ENCODE measurements around the gene ZMYND15. TPM values are rescaled to one million over a fixed set of nuclear protein-coding genes. Genes with fewer than 3 reads are reported as not detected.

The ZMYND15 gene
- total RNA-seq, 1 experiment from 2014 or later: 0.42 TPM

DNA sequence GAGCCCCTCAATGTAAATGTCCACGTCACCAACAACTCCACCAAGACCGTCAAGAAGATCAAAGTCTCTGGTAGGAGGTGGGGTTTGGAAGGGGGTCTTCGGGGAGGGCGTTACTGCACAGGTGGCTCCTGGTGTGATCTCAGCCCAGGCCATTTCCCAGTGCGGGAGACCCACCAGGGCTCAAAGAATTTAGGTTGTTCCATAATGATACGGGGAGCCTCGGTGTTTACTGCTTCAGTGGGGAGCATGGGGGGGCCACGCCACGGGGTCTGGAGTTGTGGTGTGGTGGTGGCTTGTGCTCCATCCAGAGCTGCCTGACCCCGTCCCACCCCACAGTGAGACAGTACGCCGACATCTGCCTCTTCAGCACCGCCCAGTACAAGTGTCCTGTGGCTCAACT lies 21.4 kb upstream of the ZMYND15 start:
- TF ChIP-seq, protein P1, sequence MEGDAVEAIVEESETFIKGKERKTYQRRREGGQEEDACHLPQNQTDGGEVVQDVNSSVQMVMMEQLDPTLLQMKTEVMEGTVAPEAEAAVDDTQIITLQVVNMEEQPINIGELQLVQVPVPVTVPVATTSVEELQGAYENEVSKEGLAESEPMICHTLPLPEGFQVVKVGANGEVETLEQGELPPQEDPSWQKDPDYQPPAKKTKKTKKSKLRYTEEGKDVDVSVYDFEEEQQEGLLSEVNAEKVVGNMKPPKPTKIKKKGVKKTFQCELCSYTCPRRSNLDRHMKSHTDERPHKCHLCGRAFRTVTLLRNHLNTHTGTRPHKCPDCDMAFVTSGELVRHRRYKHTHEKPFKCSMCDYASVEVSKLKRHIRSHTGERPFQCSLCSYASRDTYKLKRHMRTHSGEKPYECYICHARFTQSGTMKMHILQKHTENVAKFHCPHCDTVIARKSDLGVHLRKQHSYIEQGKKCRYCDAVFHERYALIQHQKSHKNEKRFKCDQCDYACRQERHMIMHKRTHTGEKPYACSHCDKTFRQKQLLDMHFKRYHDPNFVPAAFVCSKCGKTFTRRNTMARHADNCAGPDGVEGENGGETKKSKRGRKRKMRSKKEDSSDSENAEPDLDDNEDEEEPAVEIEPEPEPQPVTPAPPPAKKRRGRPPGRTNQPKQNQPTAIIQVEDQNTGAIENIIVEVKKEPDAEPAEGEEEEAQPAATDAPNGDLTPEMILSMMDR (conservative IDR thresholded peaks at IDR 0.05): no peak
- H3T11ph ChIP-seq (ENCODE audit: low read length): no peak overlapping the region
- no peaks in the 10 kb centered on the region for H3K9me3 Mint-ChIP-seq

More for the DNA sequence above, 21.4 kb upstream of the ZMYND15 start:
- H3K27me3 ChIP-seq (ENCODE audit: insufficient read depth, low read length): no peaks in the 10 kb centered on the region
- no peaks in the 10 kb centered on the region for H3K79me1 ChIP-seq (ENCODE audit: insufficient read depth, low read depth, low read length, poor library complexity, severe bottlenecking)
- no peak overlapping the region for H3K4ac ChIP-seq (ENCODE audit: low read depth, low read length)
- Mint-ChIP-seq H3K4me3 (no peak overlapping the region), H3K4me1 (no peaks in the 10 kb centered on the region), H3K36me3 (ENCODE audit: insufficient read depth in 1 of 3, low read depth in 3 of 3) (peaks cover 12 to 57% (median 56%) of the 10 kb centered on the region in 3 experiments; a peak in 6 of 7 replicates), H3K27me3 (ENCODE audit: low read depth) (no peaks in the 10 kb centered on the region), H3K27ac (no peak overlapping the region)
- H2AFZ ChIP-seq (ENCODE audit: low read length): no peak overlapping the region
- H3K9me3 ChIP-seq (ENCODE audit: control insufficient read depth, low read depth, low read length): no peaks in the 10 kb centered on the region
- H4K20me1 ChIP-seq (ENCODE audit: control insufficient read depth, insufficient read depth, insufficient read length): no peaks in the 10 kb centered on the region
- DNase-seq: no peak
- H3K9ac ChIP-seq (ENCODE audit: extremely low read depth, insufficient read length, low read length): no peak overlapping the region
- no peak overlapping the region for H3K18ac ChIP-seq (ENCODE audit: insufficient read length, low read depth, low read length)
- H3K14ac ChIP-seq (ENCODE audit: insufficient read depth, low read length): no peak overlapping the region
- H3K4me2 ChIP-seq (ENCODE audit: insufficient read depth, insufficient read length, low read length): no peak overlapping the region
- no peaks in the 10 kb centered on the region for H3K79me2 ChIP-seq (ENCODE audit: insufficient read depth, low read length)
- no CpG with 5 or more reads among the region's 13 CpGs for WGBS (ENCODE audit: extremely low coverage, insufficient read length, low lambda C conversion rate)
- no peak overlapping the region for H4K8ac ChIP-seq (replicated peaks; ENCODE audit: insufficient read length, low read depth, low read length)
- H3K4me1 ChIP-seq (ENCODE audit: insufficient read depth, low read length): no peaks in the 10 kb centered on the region
- no peak overlapping the region for H3K23ac ChIP-seq (ENCODE audit: insufficient read length, low read depth, low read length)
- H3K23me2 ChIP-seq (ENCODE audit: insufficient read length, low read depth, low read length, poor library complexity, severe bottlenecking): no peaks in the 10 kb centered on the region
- no peak overlapping the region for H2AK5ac ChIP-seq (ENCODE audit: insufficient read length, low read length)
- H2BK15ac ChIP-seq (ENCODE audit: low read depth, low read length): no peak overlapping the region
- no peak overlapping the region for H3K27ac ChIP-seq (ENCODE audit: insufficient read length, low read depth, low read length)
- H2BK5ac ChIP-seq (ENCODE audit: insufficient read length, low read length): no peak overlapping the region
- no peak overlapping the region for H4K91ac ChIP-seq (ENCODE audit: insufficient read length, low read depth, low read length)
- no peak overlapping the region for H2BK12ac ChIP-seq (ENCODE audit: insufficient read length, low read depth, low read length)
- no peak overlapping the region for H2BK120ac ChIP-seq (ENCODE audit: low read depth, low read length, poor library complexity, severe bottlenecking)
- H2BK20ac ChIP-seq (ENCODE audit: low read depth, low read length, poor library complexity, severe bottlenecking): no peak overlapping the region
- H4K5ac ChIP-seq (ENCODE audit: insufficient read length, low read depth, low read length): no peak overlapping the region
- H3K56ac ChIP-seq (ENCODE audit: insufficient read length, low read depth, low read length): no peak overlapping the region
